COR-L47 (cell line): ENCODE measurements around the gene OR4C5.
"Not testable (repeated sequence)": the region's sequence is repeated elsewhere in the genome, so short reads cannot be mapped to it uniquely, and the experiment has no call there.

Experiments
- DNase-seq: peaks from one replicate; lab custom pipeline; 2025; lab: John Stamatoyannopoulos, UW

The OR4C5 gene

DNA sequence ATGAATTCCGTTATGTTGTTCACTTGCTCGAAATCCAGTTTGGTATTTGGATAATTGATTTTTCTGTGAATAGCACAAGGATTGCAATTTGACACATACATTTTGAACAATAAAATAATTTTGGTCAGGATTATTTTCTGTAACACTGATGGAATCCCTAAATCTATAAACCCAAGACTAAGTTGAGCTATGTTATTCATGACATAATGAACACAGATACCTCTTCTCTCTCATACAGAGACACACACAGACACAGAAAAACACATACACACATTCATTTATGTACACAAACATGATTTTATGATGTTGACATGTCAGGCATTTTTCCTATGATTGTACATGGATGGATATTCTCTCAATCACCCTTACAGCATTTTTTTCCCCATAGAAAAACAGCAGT lies at the start of gene OR4C5:
Gene OR4C5, minus strand, starts transcription at position 101 of the 400 bp plus-strand sequence. Its CDS starts 0 bp downstream, at position 101.
- no peak for DNase-seq

DNA sequence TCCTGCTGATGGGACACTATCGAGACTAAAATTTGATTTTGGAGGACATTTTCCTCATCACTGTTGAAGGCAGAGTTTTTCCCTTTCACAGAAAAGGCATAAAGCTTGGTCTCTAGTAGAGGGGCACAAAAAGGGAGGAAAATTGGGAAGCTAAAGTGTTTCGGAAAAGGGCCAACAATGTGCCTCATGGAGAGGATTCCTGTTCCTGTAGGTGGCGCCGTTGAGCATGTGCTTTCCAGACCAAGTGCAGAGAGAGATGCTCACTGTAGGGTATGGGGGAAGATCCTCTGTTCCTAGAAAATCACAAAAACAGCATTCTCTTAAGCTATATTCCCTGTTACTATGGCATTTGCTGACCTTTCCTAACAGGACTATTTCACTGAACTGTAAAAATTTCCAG lies 18.4 kb upstream of the OR4C5 start:
- no peak for DNase-seq

DNA sequence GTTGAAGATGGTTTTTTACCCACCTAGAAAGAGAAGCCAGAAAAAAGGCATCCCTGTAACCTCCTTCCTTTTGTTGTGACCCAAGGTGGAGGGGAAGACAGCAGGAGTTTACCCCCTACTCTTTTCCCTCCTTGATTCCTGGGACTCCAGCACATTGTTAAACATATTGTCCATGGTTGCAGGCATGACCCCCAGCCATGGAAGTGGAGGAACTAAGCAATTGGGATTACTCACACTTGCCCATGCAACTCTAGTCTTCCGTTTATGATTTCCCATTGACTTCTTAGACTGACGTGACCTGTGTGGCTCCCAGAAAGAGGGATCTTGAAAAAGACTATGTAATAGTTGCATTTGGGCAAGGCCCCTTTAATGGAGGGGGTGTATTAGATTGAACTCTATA lies 17.9 kb upstream of the OR4C5 start:
- not testable (repeated sequence) for DNase-seq

DNA sequence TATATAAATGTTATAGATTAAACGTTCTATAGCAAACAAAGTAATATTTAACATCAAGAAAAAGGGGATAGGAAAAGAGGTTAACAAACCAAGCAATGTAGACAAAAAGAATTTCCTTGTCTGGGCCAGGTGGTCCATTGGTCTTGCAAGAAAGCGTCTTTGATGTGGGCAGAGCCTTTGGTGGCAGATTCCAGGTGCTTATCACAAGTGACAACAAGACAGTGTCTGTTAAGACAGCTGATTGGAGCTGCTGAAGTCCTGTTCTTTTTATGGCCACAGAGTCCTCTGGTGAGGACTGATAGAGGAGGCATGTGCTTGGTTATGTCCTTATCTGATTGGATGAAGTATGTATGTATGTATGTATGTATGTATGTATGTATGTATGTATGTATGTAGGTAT lies 5.0 kb downstream of the OR4C5 start:
- DNase-seq = not testable (repeated sequence)

DNA sequence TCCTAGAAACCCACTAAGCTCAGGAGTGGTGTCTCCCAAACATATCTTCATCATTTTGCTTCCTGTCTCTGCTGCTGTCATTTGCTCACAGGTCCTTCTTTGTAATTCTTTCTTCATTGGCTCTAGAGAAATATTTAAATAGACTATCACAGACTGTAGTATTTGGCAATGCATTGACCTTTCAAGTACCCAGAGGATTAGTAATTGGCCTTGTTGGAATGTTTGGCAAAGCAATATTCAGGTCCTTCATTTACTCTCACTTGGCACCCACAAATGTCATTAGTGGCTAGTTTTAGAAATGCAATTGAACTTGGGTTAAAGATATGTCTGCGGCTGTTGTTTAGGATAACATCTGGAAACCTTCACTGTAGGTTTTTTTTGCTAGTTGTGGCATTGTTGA lies 11.6 kb downstream of the OR4C5 start:
- no peak for DNase-seq

DNA sequence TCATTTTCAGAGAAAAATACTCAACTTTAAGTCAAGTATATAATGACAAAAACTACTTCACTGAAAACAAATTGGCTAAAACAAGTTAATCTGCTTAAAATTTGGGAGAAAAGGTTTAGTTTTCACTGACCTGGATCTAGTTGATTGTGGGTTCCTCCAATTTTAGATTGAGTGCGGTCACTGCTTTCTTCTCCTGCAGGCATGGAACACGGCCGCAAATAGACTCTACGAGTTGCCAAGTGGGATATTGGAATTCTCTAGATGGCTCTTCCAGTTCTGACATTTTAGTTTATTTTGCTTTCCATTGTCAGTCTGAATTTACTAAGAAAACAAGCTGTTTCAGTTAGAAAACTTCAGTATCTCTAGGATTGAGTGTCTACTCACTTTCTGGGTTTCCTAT lies 12.3 kb downstream of the OR4C5 start:
- DNase-seq = no peak

DNA sequence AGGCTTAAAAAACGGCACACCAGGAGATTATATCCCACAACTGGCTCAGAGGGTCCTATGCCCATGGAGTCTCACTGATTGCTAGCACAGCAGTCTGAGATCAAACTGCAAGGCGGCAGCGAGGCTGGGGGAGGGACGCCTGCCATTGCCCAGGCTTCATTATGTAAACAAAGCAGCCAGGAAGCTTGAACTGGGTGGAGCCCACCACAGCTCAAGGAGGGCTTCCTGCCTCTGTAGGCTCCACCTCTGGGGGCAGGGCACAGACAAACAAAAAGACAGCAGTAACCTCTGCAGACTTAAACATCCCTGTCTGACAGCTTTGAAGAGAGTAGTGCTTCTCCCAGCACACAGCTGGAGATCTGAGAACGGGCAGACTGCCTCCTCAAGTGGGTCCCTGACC lies 20.0 kb downstream of the OR4C5 start:
- DNase-seq = not testable (repeated sequence)

DNA sequence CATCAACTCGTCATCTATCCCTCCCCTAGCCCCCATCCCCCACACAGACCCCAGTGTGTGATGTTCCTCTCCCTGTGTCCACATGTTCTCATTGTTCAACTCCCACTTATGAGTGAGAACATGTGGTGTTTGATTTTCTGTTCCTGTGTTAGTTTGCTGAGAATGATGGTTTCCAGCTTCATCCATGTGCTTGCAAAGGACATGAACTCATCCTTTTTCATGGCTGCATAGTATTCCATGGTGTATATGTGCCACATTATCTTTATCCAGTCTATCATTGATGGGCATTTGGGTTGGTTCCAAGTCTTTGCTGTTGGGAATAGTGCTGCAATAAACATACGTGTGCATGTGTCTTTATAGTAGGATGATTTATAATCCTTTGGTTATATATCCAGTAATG lies 23.8 kb downstream of the OR4C5 start:
- not testable (repeated sequence) for DNase-seq

DNA sequence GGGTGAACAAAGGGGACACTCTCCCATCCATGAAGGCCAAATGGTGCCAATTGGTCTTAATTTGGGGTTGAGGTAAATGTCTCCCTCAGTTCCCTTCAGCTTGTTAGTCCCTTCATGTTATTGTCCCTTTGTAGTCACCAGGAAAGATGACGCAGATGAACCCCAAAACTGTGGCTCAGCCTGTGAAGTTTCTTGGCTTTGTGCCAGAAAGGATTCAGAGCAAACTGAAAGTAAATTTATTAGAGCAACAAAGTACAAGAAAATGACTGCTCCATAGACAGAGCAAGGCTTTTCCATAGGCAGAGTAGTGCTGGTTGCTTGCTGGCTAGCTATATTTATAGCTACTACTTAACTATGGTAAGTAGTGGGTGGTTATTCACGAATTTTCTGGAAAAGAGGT lies 24.8 kb downstream of the OR4C5 start:
- no peak for DNase-seq

DNA sequence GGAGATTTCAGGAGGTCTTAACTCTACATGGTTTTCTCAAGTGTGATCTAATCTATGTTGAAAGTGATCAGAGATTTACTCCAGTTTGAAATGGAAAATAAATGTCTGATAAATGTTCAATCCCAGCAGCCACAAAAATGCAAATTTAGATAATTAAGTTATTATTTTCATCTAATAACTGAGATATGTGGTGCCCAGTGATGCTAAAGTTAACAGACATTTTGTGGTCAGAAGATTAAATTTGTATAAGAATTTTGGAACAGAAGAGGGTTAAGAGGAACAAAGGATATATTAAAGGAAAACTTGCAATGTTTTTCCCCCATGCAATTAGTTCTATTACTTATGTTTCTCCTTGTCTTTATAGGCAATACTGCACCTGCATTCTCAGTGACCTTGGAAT lies 41.6 kb downstream of the OR4C5 start, which contains the start of gene OR4C3:
Gene OR4C3, plus strand, starts transcription at position 301 of the 400 bp plus-strand sequence. CDS start 102 bp downstream, outside the sequence.
- DNase-seq = not testable (repeated sequence)

DNA sequence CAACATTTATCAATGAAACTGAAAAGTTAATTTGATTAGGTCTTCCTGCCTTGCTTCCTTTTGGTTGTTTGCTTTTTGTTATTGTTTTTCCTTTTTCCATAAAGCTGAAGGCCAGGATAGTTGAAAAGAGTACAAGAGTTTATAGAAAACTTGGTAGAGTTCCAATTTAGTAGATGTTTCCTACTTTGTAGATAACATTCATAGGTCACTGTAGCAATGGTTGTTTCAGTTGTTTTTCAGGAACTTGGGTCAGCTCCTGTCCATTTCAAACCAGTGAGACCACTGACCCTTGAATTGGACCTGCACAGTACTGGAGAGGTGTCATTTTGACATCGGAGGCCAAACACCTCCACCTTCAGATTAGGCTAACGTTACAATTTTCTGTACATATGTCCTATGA lies 46.5 kb downstream of the OR4C5 start:
- DNase-seq = not testable (repeated sequence)
